ENCODE measurements around the gene EDC3.

DNA sequence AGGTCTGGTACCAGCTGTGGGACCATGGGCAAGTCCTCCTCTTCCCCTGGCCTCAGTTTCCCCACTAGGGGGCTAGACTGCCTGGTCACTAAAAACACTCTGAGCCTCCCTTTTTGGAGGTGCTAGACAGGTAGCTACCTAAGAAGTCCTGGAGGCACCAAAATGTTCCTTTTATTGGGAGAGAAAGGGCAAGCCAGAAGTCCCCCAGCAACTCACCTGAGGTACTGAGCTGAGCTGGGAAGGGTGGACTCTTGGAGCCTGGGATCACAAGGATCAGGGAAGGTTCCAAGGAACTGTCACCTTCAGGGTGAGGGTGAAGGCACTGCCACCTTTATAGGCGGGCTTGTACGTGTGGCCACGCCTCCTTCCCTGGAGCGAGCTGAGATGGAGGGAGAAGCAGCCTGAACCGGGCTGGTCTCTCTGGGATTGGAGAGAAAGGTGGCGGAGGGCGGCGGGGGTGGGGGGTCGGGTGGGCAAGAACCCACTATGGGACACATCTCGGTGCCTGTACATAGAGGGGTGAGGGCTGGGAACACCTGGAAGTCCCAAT lies 29.5 kb upstream of the EDC3 start, which contains the start of gene CYP1A1:
- TF ChIP-seq CTCF (conservative IDR thresholded peaks at IDR 0.05; ENCODE audit: low read depth in 2 of 2), result no peak
- TF ChIP-seq REST (IDR thresholded peaks at IDR 0.05; ENCODE audit: unreplicated experiment), result no peak
- TF ChIP-seq CREB1 (CRISPR knock-in tag; IDR thresholded peaks at IDR 0.05; ENCODE audit: low read depth), result no peak
- TF ChIP-seq EZH2phosphoT487 (IDR thresholded peaks at IDR 0.05; ENCODE audit: unreplicated experiment), result no peak
- no peak for TF ChIP-seq EZH2 (IDR thresholded peaks at IDR 0.05; ENCODE audit: low read depth, unreplicated experiment)
- peak; percentile 7; the same call in 1 of the 2 replicates for TF ChIP-seq POLR2AphosphoS5 (IDR thresholded peaks at IDR 0.05; ENCODE audit: low read depth)
- no peak for TF ChIP-seq JUNB (IDR thresholded peaks at IDR 0.05; ENCODE audit: unreplicated experiment)
- TF ChIP-seq NANOG (IDR thresholded peaks at IDR 0.05; ENCODE audit: borderline replicate concordance), result no peak
- TF ChIP-seq STAT1 (IDR thresholded peaks at IDR 0.05; ENCODE audit: unreplicated experiment), result no peak
- no peak for TF ChIP-seq ZNF331 (CRISPR knock-in tag; IDR thresholded peaks at IDR 0.05; ENCODE audit: low read depth)

Measured in GM23338 (cell line).